Measurements from ENCODE around the gene DDIT4. TPM values are rescaled to one million over a fixed set of nuclear protein-coding genes. Genes with fewer than 3 reads are reported as not detected.
"Not testable (repeated sequence)": the region's sequence is repeated elsewhere in the genome, so short reads cannot be mapped to it uniquely, and the experiment has no call there.

Gene DDIT4
- total RNA-seq (2014; rRNA removed; shearing (Covaris generic)), result 192 and 197 TPM in 2 replicates
- 186 and 211 TPM in 2 replicates for polyA plus RNA-seq (2015; cell fraction: cytosol; rRNA removed)
- polyA plus RNA-seq (2015; cell fraction: nucleus; rRNA removed), result 215 and 235 TPM in 2 replicates

GRCh38 chr10:72273410-72274212, at the start of gene DDIT4:
Gene DDIT4 (plus strand): TSS chr10:72273924. CDS start chr10:72274217, 293 bp downstream.
- peak; percentile 97 for DNase-seq (ENCODE audit: low read depth, low spot score)
- in situ Hi-C loops (cut with HindIII; ENCODE audit: low pct_unique_long_range_greater_than_20kb, low sequenced_read_pairs), result no loop called here

GRCh38 chr10:72224191-72224590, 49.5 kb upstream of the DDIT4 start:
- DNase-seq (ENCODE audit: low read depth, low spot score); in situ Hi-C loops (cut with HindIII; ENCODE audit: low pct_unique_long_range_greater_than_20kb, low sequenced_read_pairs): not testable (repeated sequence)

- in situ Hi-C loops (cut with HindIII; ENCODE audit: low pct_unique_long_range_greater_than_20kb, low sequenced_read_pairs), result no loop called here
- DNase-seq (ENCODE audit: low read depth, low spot score), result no peak
These were observed 47.2 kb upstream of the DDIT4 start for GRCh38 chr10:72226418-72227027.

- no peak for DNase-seq (ENCODE audit: low read depth, low spot score)
- in situ Hi-C loops (cut with HindIII; ENCODE audit: low pct_unique_long_range_greater_than_20kb, low sequenced_read_pairs), result no loop called here
These were observed 45.9 kb upstream of the DDIT4 start for GRCh38 chr10:72227826-72228225.

GRCh38 chr10:72228318-72228751, 45.4 kb upstream of the DDIT4 start:
- no peak for DNase-seq (ENCODE audit: low read depth, low spot score)
- in situ Hi-C loops (cut with HindIII; ENCODE audit: low pct_unique_long_range_greater_than_20kb, low sequenced_read_pairs), result no loop called here

GRCh38 chr10:72229261-72230251, 44.2 kb upstream of the DDIT4 start:
- DNase-seq (ENCODE audit: low read depth, low spot score), result no peak
- in situ Hi-C loops (cut with HindIII; ENCODE audit: low pct_unique_long_range_greater_than_20kb, low sequenced_read_pairs), result no loop called here

GRCh38 chr10:72233621-72234020, 40.1 kb upstream of the DDIT4 start:
- in situ Hi-C loops (cut with HindIII; ENCODE audit: low pct_unique_long_range_greater_than_20kb, low sequenced_read_pairs), result no loop called here

GRCh38 chr10:72234560-72235095, 39.1 kb upstream of the DDIT4 start:
- DNase-seq (ENCODE audit: low read depth, low spot score), result no peak
- in situ Hi-C loops (cut with HindIII; ENCODE audit: low pct_unique_long_range_greater_than_20kb, low sequenced_read_pairs), result no loop called here

More at GRCh38 chr10:72233621-72234020, 40.1 kb upstream of the DDIT4 start:
- no peak for DNase-seq (ENCODE audit: low read depth, low spot score)

GRCh38 chr10:72235544-72236279, 38.0 kb upstream of the DDIT4 start:
- in situ Hi-C loops (cut with HindIII; ENCODE audit: low pct_unique_long_range_greater_than_20kb, low sequenced_read_pairs), result no loop called here
- DNase-seq (ENCODE audit: low read depth, low spot score), result no peak

- no peak for DNase-seq (ENCODE audit: low read depth, low spot score)
- in situ Hi-C loops (cut with HindIII; ENCODE audit: low pct_unique_long_range_greater_than_20kb, low sequenced_read_pairs), result no loop called here
These were observed 35.1 kb upstream of the DDIT4 start for GRCh38 chr10:72238392-72239175.

GRCh38 chr10:72239409-72239808, 34.3 kb upstream of the DDIT4 start:
- in situ Hi-C loops (cut with HindIII; ENCODE audit: low pct_unique_long_range_greater_than_20kb, low sequenced_read_pairs), result no loop called here
- DNase-seq (ENCODE audit: low read depth, low spot score), result no peak

GRCh38 chr10:72240371-72240770, 33.4 kb upstream of the DDIT4 start:
- in situ Hi-C loops (cut with HindIII; ENCODE audit: low pct_unique_long_range_greater_than_20kb, low sequenced_read_pairs), result no loop called here
- DNase-seq (ENCODE audit: low read depth, low spot score), result no peak

GRCh38 chr10:72241691-72242252, 32.0 kb upstream of the DDIT4 start:
- in situ Hi-C loops (cut with HindIII; ENCODE audit: low pct_unique_long_range_greater_than_20kb, low sequenced_read_pairs), result no loop called here

GRCh38 chr10:72242675-72243074, 31.0 kb upstream of the DDIT4 start:
- in situ Hi-C loops (cut with HindIII; ENCODE audit: low pct_unique_long_range_greater_than_20kb, low sequenced_read_pairs), result no loop called here
- DNase-seq (ENCODE audit: low read depth, low spot score), result no peak

More at GRCh38 chr10:72241691-72242252, 32.0 kb upstream of the DDIT4 start:
- DNase-seq (ENCODE audit: low read depth, low spot score), result no peak

GRCh38 chr10:72243822-72244437, 29.8 kb upstream of the DDIT4 start:
- peak; percentile 35 for DNase-seq (ENCODE audit: low read depth, low spot score)

More at GRCh38 chr10:72243822-72244437, 29.8 kb upstream of the DDIT4 start:
- in situ Hi-C loops (cut with HindIII; ENCODE audit: low pct_unique_long_range_greater_than_20kb, low sequenced_read_pairs), result no loop called here

All from SK-MEL-5 (cell line).